NOMO-1 (cell line): ENCODE results near the gene ATP13A3.
"Not testable (repeated sequence)": the region's sequence is repeated elsewhere in the genome, so short reads cannot be mapped to it uniquely, and the experiment has no call there.

ENCODE experiments used
- DNase-seq, 2 experiments: peaks; one replicate each; lab custom pipeline; 2025; ENCODE audit not compliant: unreplicated experiment in 2 of 2; lab: John Stamatoyannopoulos, UW

Gene ATP13A3

DNA sequence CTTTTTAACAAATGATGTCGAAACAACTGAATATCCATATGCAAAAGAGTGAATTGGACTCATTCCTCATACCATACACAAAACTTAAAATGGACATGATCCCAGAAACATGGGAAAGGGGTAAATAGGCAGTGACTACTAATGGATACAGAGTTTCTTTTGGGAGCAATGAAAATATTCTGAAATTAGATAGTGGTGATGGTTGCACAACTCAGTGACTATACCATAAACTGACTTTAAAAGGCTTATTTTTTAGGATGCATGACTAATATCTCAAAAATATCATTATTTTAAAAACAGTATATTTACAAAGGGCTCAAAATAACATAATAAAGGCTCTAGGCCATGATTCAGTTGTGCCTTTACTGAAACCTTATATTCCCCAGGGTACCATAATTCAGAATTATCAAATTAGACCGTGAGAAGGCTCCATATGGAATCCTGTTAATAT is 16.3 kb upstream of the ATP13A3 start:
- no peak for DNase-seq

DNA sequence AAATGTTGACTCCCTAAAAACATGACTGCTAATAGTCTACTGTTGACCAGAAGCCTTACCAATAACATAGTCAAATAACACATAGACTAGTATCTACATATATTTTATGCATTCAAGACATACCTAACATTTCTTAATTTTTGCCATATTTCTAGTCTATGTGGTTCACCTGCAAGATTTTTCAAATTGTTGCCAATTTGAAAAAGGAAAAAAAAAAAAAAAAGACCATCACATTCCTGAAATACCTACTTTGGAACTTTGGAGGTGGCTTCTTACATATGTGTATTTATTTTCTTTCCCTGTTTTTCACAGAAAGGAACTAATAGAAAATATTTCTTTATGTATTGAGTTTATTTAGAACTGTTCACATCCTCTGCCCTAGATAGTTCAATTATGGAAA is 13.4 kb upstream of the ATP13A3 start:
- DNase-seq: no peak

- not testable (repeated sequence) for DNase-seq
Measured at GRCh38 chr3:194499516-194499915, 12.7 kb upstream of the ATP13A3 start.

DNA sequence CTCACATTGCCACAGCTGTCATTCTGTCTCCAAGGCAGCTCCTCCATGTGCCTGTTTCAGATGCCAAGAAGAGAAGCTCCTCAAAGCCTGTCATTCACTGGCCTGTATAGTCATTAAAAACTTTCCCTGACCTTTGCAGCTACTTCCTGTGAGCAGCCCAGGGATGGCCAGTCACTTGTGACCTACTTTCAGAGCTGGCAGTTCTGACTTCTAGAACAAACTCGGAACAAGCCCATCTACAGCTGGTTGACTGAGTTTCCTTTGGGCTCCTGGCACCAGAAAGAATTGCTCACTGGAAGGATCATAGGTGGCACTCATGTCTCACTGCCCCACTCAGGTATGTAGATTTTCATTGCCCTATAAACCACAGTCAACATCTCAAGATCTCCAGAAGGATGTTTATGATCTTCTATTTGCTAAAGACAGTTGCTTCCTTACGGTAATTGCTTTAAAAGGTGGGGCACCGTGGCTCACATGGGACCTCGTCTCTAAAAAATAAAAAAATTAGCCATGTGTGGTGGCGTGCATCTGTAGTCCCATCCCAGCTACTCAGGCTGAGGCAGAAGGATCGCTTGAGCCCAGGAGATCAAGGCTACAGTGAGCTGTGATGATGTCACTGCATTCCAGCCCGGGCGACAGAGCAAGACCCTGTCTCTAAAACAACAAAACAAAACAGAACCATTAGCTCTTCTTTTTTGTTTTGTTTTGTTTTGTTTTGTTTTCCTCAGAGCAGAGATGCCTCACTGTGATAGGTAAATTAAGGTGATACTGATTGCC is 11.2 kb upstream of the ATP13A3 start:
- no peak for DNase-seq

GRCh38 chr3:194496217-194496919 is 9.6 kb upstream of the ATP13A3 start:
- peak; percentile 73 for DNase-seq

DNA sequence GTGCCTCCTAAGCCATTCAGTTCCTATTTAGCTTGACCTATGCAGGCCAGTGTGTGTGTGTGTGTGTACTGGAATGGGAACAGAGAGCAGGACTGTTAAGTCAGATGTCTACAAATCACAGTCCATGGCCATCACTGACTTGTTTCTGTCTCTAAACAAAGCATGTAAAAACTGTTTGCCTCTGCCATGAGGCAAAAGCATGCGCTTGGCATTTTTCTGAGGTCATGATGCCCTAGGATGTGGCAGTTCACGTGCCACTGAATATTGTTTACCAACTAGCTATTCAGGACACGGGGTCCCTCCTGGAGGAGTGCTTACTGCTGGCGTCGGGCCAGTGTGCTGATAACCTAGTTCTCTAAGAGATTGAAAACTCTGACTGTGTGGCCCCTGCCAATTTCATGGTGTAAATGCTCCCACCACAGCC is 8.2 kb upstream of the ATP13A3 start:
- DNase-seq: no peak

GRCh38 chr3:194493995-194494927 is 7.5 kb upstream of the ATP13A3 start:
- not testable (repeated sequence) for DNase-seq

- DNase-seq: peak; percentile 96 to 98
Measured at GRCh38 chr3:194492001-194492400, 5.2 kb upstream of the ATP13A3 start.

GRCh38 chr3:194489736-194490612 is 3.2 kb upstream of the ATP13A3 start:
- peak in 1 of 2 experiments; percentile 19 for DNase-seq

DNA sequence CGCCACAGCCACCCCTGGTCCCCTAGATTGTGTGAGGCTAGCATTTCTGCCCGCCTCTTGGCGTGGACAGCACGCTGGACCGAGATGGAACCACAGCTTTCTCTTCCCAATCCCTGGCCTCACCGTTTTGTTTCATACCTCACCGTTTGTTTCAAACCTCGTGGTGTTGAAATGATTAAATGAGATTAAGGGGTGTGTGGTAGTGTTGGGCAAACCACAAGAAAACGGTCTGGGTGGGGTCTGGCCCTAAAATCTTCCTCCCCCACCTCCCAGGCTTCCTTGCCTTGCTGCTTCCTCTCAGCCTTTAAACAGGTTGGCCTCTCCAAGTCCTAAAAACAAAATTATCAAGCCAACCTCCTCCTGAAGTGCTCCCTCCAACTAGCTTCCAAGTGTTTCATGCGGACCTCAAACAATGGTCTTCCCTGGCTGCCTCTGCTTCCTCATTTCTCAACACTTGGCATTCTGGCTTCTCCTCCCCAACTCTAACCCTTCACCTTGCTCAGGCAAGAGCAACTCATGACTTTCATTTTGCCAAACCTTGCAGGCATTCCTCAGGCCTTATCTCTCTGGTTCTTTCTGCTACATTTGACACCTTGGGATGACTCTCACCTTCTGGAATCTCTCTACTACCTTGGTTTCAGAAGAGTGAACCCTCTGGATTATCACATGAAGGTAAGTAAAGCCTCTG is 1.4 kb upstream of the ATP13A3 start:
- peak; percentile 92 to 98 for DNase-seq

DNA sequence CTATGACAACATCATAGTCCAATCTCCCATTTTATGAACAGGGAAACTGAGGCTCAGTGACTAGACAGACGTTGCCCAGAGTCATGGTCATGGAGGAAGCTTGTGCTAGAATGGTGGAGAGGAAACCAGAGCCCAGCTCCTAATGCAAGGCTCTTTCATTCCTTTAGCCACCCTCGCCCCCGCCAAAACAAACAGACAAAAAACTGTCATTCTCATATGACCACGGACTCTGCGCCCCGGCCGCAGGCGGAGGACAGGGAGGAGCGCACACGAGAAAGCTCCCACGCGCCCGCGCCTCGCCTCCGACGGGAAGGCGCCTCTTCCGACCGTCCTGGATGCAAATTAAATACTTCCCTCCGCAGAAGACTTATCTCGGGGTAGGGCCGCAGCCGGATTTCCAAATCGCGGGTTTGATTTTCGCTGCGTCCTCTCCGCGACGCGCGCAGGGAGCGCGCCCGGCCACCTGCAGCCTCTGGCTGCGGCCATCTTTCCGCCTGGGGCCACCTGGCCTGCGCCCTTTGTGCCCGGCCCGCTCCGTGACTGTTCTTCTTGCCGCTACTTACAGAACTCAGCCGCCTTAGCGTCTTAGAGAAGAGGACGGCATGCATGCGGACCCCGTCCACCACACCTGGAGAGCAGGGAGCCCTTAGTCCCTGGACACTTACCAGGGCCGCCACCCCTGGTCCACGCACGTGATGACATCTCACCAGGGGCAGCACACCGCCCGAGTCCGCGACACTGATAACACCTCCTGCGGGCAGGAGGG is 670 bp upstream of the ATP13A3 start:
- DNase-seq: peak; percentile 75 to 77

GRCh38 chr3:194485881-194486539 is 792 bp downstream of the ATP13A3 start:
- peak; percentile 41 to 44 for DNase-seq

GRCh38 chr3:194485468-194485880 is 1.3 kb downstream of the ATP13A3 start:
- DNase-seq: peak in 1 of 2 experiments; percentile 63

DNA sequence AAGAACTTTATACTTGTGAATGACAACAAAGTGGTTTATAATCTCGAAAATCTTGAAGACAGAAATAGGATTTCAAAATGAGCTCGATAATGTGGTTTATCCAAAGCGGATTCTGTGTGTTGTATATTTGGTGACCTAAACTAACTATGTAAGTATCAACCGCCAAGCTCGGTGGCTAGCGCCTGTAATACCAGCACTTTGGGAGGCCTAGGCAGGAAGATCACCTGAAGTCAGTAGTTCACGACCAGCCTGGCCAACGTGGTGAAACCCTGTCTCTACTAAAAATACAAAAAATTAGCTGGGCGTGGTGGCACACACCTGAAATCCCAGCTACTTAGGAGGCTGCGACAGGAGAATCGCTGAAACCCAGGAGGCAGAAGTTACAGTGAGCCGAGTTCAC is 2.2 kb downstream of the ATP13A3 start:
- no peak for DNase-seq

DNA sequence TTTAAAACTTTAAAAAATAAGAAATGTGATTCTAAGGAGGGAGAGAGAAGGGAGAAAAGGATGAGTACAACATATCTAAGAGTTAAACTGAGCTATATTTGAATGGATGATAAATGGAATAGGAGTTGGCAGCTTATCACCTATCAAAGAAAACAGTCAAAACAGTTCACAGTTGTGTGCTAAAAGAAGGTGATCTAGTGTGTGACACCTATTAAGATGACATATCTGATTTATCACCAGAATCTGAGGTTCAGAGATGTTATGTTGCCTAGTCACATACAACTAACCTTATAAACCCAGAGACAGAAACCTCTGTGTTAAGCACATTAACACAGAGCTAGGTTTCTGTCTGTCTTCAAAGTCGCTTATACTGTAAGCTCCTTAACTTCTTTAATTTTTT is 3.0 kb downstream of the ATP13A3 start:
- no peak for DNase-seq

GRCh38 chr3:194482830-194483229 is 4.0 kb downstream of the ATP13A3 start:
- DNase-seq: not testable (repeated sequence)

GRCh38 chr3:194482196-194482593 is 4.6 kb downstream of the ATP13A3 start:
- DNase-seq: no peak
